Activated CD8-positive, alpha-beta memory T cell treated with anti-CD3 and anti-CD28 coated beads, Interleukin-2, amount 50 U/mL, for 4 hours (primary cell): ENCODE data around the gene PGF.
"Not testable (repeated sequence)": the region's sequence is repeated elsewhere in the genome, so short reads cannot be mapped to it uniquely, and the experiment has no call there.

Source experiments
- DNase-seq: peaks from one replicate; pipeline ENCODE4 v3.0.0-alpha.2; 2020

The PGF gene

DNA sequence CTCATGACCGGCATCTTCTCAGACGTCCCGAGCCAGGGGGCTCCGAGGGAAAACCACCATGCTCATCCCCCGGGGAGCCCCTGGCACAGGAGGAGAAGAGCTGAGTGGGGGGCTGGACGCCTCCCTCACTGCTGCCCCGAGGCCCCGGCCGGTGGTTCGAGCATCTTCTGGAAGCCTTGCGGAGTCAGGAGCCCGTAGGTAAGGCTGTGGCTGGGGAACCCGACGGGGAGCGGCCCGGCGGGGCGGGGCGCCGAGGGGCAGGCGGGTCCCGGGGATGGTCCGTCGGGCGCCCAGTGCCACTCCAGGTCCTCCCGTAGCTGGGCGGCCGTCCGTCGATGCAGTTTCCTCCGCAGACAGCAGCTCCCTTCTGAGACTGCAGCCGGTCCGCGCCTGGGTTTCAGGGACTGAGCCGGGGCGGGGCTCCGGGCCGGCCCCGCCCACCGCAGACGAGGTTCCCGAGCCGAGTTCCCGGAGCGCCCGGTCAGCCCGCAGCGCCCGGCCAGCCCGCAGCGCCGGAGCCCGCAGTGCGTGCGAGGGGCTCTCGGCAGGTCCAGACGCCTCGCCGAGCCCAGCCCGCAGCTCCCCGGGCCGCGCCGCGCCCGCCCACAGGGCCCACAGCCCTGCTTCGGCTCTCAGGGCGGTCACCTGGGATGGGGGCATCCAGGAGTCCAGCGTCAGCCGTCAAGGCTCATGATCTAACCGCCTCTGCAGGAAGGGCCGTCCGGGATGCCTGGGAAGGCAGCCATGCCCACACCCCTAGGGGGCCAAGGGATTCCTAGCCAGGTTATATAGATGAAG lies at the start of gene PGF:
Gene PGF, minus strand, starts transcription at position 369 of the 798 bp plus-strand sequence. Its CDS starts 355 bp downstream, at position 14.
- DNase-seq, result no peak

- no peak for DNase-seq
Measured at GRCh38 chr14:75003250-75004027, 48.0 kb upstream of the PGF start.

GRCh38 chr14:75002392-75003249 lies 47.2 kb upstream of the PGF start, which contains the start of gene EIF2B2:
EIF2B2 (plus strand) TSS chr14:75002921; CDS start chr14:75002991, 70 bp downstream.
- peak; percentile 98 for DNase-seq

GRCh38 chr14:75001899-75002298 lies 46.5 kb upstream of the PGF start:
- DNase-seq, result no peak

GRCh38 chr14:75001261-75001660 lies 45.9 kb upstream of the PGF start:
- DNase-seq, result no peak

- not testable (repeated sequence) for DNase-seq
Measured at GRCh38 chr14:74995781-74996180, 40.4 kb upstream of the PGF start.

DNA sequence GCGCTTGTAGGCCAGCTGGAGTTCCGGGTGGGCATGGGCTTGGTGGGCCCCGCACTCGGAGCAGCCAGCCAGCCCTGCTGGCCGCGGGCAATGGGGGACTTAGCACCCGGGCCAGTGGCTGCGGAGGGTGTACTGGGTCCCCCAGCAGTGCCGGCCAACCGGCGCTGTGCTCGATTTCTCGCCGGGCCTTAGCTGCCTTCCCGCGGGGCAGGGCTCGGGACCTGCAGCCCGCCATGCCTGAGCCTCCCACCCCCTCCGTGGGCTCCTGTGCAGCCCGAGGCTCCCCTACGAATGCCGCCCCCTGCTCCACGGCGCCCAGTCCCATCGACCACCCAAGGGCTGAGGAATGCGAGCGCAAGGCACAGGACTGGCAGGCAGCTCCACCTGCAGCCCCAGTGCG lies 38.8 kb upstream of the PGF start:
- DNase-seq, result not testable (repeated sequence)

DNA sequence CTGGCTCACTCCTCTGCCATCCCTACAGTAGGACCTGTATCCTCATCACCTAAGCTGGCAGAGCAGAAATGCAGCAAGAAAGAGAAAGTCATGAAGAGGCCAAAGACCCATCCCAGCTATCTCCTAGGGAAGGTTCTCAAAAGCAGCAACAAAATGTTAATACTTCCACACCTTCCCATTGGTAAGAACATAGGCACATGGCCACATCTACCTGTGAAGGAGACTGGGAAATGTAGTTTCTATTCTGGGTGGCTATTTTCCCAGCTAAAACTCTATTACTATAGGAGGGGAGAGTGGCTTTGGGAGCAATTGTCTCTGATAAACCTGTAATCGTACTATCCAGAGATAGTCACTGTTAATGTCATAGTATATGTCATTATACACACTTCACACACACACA lies 33.6 kb upstream of the PGF start:
- DNase-seq, result no peak

- no peak for DNase-seq
Measured at GRCh38 chr14:74988131-74988530, 32.7 kb upstream of the PGF start.

DNA sequence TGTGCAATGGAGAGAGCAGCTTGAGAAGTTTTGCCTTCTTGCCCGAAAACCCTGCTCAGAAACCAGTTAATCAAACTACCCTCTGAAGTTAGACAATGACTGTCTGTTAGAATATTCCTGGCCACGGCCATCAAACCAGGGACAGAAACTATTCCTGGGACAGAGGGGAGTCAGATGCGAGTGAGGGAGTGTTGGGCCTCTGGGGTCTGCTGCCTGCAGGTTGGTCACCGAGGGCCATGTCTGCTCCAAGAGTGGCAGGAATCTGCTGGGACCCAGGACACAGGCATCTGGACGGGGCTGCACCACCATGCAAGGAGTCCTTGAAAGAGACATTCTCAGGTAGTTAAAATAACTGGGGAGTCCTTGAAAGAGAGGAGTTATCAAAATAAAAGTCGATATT lies 30.4 kb upstream of the PGF start:
- no peak for DNase-seq

- no peak for DNase-seq
Measured at GRCh38 chr14:74985028-74985310, 29.6 kb upstream of the PGF start.

DNA sequence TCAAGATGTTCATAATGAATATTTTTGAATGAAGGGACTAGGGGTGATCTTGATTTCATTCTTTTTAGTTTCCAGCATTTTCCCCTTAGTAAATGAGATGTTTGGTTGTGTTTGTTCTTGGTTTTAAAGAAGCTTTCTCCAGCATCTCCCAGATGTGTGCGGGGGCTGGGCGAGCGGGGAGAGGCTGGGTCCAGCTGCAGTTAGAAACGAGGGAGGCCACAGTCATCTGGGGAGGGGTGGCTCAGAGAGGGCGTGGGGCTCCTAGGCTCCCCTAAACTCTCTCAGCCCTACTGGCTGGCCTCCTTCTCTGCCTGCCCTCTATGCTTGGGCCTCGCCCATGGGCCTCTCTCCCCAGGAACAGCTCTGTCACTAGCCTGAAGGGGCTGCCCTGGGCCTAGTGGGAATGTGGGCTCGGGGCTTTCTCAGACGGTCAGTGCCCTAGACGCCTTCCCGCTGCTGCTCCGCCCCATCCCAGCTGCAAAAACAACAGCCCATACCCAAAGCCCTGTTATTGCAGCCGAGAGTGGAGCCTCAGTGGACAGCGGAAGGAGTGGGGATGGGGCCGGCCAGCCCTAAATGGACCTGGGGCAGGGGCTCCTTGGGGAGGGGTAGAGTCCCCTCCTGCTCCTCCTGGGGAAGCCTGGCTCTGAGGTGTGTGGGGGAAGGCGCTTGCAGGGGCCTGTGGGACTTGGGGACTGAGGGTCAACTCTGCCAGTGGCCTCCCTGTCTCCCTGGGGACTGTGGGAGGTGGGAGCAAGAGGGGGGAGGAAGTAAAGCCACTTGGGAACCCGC lies 29.0 kb upstream of the PGF start:
- no peak for DNase-seq

GRCh38 chr14:74983343-74983742 lies 27.9 kb upstream of the PGF start:
- no peak for DNase-seq

DNA sequence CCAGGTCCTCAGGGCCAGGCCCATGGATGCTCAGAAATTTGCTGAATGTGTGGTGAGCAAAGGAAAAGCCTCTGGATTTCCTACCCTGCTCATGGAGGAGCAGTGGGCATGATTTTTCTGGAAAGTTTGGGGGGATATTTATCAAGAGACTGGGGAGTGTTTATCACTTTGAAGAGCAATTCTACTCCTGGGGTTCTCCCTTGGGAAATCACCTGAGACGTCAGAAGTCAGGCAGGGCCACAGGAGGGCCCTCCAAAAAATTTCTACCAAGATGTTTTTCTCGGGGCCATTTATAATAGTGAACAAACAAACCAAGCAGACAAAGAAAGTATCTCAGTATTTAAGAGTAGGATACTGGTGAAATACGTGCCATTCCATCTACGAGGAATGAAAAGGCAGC lies 27.3 kb upstream of the PGF start:
- DNase-seq, result no peak

DNA sequence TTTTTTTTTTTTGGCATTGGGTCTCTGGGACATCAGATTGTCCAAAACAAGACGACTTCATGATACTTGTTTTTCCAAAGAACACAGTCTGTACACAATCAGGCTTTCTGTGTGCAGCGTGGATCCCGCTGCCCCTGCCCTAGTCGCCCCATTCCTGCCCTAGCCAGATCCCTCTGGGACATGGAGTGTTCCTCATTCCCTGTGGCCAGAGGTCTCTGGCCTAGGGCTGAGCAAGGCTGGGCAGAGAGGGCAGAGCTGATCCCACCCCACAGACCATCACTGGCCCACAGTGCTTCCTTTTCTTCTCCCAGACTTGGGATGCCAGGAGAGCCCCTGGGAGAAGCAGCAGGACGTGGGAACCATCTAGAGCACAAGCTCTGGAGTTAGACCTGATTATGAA lies 26.4 kb upstream of the PGF start:
- DNase-seq, result no peak

DNA sequence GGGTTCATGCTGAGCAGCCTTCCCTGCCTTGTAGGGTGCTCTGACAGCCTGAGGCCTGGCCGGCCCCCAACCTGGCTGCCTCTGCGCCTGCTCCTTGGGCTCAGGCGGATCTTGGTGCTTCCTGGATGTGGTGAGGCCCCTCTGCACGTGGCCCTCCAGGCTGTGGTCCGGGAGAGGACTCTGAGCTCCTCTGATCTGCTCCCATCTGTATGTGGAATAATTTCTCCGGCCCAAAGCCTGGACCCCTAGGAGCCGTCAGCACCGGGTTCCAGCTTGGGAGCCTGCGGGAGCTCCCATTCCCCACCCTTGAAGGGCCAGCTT lies 26.0 kb upstream of the PGF start:
- DNase-seq, result no peak

DNA sequence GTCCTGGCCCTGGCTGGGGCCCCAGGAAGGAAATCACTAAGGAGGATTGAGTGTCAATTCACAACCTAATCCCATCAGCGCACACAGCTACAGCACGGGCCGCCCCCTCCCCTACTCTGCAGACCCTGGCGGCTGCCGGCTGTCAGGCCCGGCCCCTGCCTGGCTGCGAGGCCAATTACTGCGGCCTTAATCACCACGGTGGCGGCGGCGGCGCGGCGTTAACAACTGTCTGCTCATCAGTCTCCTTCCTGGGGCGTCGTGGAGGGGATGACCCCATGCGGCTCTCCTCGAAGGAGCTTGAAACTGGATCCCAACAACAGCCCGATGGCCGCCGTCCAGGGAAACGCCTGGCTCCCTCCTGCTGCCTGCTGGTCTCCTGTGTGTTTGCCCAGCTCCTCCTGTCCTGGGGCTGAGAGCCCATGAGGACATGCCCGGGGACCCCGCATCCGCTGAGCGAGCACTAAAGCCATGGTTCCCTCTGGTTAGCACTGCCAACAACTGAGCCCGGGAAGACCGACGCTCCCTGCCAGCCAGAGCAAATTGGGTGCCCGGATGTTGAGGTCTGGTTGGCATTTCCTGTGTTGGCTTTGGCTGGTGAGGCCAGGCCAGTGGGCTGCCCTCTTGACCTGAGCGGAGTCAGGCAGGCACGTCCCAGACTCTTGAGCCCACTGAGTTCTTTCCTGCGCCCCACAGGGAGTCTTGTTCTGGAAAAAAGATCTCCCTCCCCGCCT lies 25.5 kb upstream of the PGF start:
- no peak for DNase-seq

- DNase-seq, result no peak
Measured at GRCh38 chr14:74980398-74980730, 25.0 kb upstream of the PGF start.

DNA sequence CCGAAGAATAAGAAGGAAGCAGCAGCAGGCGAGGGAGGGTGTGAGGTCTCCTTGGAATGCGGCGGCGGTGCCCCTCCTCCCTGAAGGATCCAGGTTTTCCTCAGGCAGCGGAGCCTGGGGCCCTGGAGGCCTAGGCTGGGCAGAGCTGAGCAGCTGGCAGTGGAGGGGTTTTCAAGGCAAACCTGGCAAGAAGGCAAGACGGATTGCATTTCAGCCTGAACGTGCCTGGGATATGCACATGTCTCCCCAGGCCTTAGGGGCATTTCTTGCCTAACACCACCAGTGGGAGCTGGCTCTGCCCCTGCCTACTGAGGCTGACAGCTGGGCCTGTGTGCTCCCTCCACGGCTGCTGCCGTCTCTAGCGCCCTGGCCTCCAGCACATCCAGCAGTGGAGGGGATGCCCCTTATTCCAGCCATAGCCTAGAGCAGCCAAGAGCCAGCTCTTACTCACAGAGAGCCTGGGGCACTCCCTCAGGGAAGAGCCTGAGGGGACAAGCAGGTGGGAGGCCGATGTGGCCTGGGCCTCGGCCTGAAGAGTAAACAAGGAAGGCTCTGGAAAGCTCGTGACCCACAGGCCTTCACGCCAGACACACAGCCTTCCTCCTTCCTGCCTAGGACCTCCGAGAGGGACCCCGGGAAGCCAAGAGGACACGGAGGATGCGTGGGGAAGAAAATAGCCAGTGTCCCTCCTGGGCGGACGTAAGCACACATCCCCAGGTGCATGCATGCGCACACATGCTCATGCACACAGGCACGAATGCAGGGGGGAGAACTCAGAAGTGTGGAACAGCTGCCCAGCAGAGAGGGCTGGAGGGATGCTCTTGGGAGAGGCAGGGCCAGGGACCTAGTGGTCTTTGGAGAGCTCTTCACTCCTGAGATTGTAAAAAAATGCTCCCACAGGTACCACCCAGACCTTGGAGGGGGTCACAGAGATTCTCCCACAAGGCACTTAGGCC lies 24.3 kb upstream of the PGF start:
- no peak for DNase-seq

- no peak for DNase-seq
Measured at GRCh38 chr14:74979029-74979428, 23.6 kb upstream of the PGF start.

- DNase-seq, result no peak
Measured at GRCh38 chr14:74978416-74978947, 23.1 kb upstream of the PGF start.
